ENCODE results near the gene TUNAR.

The TUNAR gene

DNA sequence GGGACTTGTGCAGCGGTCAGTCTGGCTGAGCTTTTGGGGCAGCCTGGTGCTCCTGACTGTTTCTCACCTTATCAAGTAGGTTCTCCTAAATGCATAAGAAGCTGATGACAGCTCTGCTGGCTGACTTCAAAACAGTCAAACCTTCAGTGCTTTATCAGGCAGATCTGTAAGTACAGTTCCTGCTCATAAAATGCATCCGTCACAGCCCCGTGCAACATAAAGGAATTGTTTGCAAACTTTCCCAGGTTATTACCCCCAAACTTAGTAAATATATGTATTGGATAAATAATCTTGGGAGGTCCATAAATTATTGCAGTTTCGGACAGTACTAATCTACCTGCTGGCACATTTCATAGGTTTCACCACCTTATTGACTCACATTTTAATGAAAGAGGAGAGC is 10.7 kb downstream of the TUNAR start:
- Mint-ChIP-seq H3K27me3 (peaks cover 25% of the 10 kb centered on the region), H3K36me3 (ENCODE audit: low read depth) (no peaks in the 10 kb centered on the region), H3K4me3 (no peak overlapping the region), H3K9me3 (no peaks in the 10 kb centered on the region), H3K4me1 (ENCODE audit: low read depth) (no peaks in the 10 kb centered on the region), H3K27ac (no peak overlapping the region)
- DNase-seq = no peak

GRCh38 chr14:95889236-95889979 is 12.8 kb downstream of the TUNAR start:
- no peaks in the 10 kb centered on the region for H3K4me1 Mint-ChIP-seq (ENCODE audit: low read depth)
- no peaks in the 10 kb centered on the region for H3K9me3 Mint-ChIP-seq
- H3K36me3 Mint-ChIP-seq (ENCODE audit: low read depth) = no peaks in the 10 kb centered on the region
- peaks cover 14% of the 10 kb centered on the region for H3K27me3 Mint-ChIP-seq
- no peak overlapping the region for H3K4me3 Mint-ChIP-seq
- no peak overlapping the region for H3K27ac Mint-ChIP-seq
- DNase-seq = no peak

GRCh38 chr14:95891742-95892141 is 15.1 kb downstream of the TUNAR start:
- no peaks in the 10 kb centered on the region for H3K36me3 Mint-ChIP-seq (ENCODE audit: low read depth)
- H3K27ac Mint-ChIP-seq = no peak overlapping the region
- no peak for DNase-seq
- H3K4me1 Mint-ChIP-seq (ENCODE audit: low read depth) = no peaks in the 10 kb centered on the region
- no peaks in the 10 kb centered on the region for H3K9me3 Mint-ChIP-seq
- no peak overlapping the region for H3K4me3 Mint-ChIP-seq
- H3K27me3 Mint-ChIP-seq = peaks cover 17% of the 10 kb centered on the region

- DNase-seq = no peak
- Mint-ChIP-seq H3K27me3 (peaks cover 17% of the 10 kb centered on the region), H3K36me3 (ENCODE audit: low read depth) (no peaks in the 10 kb centered on the region), H3K4me3 (no peak overlapping the region), H3K9me3 (no peaks in the 10 kb centered on the region), H3K4me1 (ENCODE audit: low read depth) (no peaks in the 10 kb centered on the region), H3K27ac (no peak overlapping the region)
Measured at GRCh38 chr14:95892142-95892541, 15.5 kb downstream of the TUNAR start.

GRCh38 chr14:95895720-95896119 is 19.1 kb downstream of the TUNAR start:
- Mint-ChIP-seq H3K27ac (no peak overlapping the region), H3K4me3 (no peak overlapping the region), H3K9me3 (no peaks in the 10 kb centered on the region), H3K27me3 (peaks cover 25% of the 10 kb centered on the region), H3K4me1 (ENCODE audit: low read depth) (no peaks in the 10 kb centered on the region), H3K36me3 (ENCODE audit: low read depth) (no peaks in the 10 kb centered on the region)
- peak; percentile 34 for DNase-seq

DNA sequence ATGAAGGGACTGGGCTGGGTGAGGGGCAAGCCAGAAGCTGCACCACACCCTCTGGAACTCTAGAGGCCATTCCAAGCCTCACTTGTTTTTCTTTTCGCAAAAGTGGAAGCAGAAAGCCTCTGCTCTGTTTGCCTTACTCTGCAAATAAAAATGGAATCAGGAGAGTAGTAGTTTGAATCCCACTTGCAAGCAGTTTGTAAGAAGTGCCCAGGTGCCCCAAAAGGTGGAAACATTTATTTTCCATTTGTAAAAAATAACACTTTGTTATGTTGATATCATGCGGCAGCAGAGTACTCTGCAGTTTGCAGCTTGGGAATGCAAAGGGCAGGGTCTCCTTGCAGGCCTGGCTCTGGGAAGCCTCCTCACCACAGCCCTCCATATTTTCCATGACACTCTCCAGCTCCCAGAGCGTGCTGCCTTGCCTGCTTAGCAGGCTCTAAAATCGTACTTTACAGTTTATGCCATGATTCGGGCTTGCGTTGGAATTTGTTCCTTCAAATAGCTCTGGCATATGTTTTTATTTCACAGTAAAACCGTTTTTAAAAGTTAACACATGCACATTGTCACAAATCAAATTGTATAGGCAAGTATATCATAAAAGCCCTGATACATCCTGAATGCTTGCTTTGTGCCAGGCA is 20.0 kb downstream of the TUNAR start:
- Mint-ChIP-seq H3K36me3 (ENCODE audit: low read depth) (no peaks in the 10 kb centered on the region), H3K4me1 (ENCODE audit: low read depth) (no peaks in the 10 kb centered on the region), H3K27me3 (peaks cover 32% of the 10 kb centered on the region), H3K9me3 (no peaks in the 10 kb centered on the region), H3K27ac (no peak overlapping the region), H3K4me3 (no peak overlapping the region)
- no peak for DNase-seq

GRCh38 chr14:95897280-95897679 is 20.6 kb downstream of the TUNAR start:
- Mint-ChIP-seq H3K27ac (no peak overlapping the region), H3K4me3 (no peak overlapping the region), H3K4me1 (ENCODE audit: low read depth) (no peaks in the 10 kb centered on the region), H3K27me3 (peaks cover 39% of the 10 kb centered on the region), H3K36me3 (ENCODE audit: low read depth) (no peaks in the 10 kb centered on the region), H3K9me3 (no peaks in the 10 kb centered on the region)
- no peak for DNase-seq

DNA sequence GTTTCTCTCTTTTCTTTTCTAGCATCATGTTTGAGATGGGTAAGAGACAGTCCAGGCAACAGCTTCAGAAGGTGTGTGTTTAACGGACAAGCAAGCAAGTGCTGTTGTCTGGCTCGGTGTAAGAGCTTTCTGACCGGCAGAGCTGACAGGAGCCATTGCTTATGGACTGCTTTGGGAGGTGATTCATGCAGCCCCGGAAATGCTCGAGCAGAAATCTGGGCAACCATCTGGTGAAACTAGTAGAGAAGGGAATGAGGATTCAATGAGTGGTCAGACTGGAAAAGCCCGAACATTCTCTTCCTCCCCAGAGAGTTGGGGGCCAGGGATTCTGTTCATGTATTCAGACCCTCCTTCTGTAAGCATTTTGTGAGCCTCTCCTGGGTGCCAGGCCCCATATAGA is 24.4 kb downstream of the TUNAR start:
- H3K36me3 Mint-ChIP-seq (ENCODE audit: low read depth) = no peaks in the 10 kb centered on the region
- no peaks in the 10 kb centered on the region for H3K9me3 Mint-ChIP-seq
- no peak for DNase-seq
- H3K27ac Mint-ChIP-seq = no peak overlapping the region
- no peak overlapping the region for H3K4me3 Mint-ChIP-seq
- no peaks in the 10 kb centered on the region for H3K4me1 Mint-ChIP-seq (ENCODE audit: low read depth)
- H3K27me3 Mint-ChIP-seq = peaks cover 34% of the 10 kb centered on the region

DNA sequence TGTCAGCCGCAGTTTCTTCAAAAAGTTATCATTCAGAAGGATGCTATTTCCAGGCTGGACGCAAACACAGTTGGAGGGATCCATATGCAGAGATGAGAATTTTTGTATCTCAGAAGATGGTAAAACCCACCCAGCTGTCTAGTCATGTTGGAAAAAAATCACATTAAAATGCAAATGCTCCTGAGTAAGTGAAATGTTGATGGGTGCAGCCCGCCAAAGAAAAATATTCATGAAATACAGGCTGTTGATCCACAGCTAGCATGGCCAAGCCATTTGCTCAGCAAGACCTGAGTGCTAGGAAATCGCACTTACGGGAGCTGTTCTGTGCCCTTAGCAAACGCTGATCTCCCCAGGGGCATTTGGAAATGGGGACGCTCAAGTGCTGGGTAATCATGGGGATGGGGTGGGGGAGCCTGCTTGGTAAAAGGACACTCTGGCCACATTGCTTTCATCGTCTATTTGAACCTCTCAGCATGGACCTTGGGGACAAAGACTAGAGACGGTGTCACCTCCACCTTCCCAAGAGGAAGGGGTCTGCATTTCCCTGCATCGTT is 25.7 kb downstream of the TUNAR start:
- no peak for DNase-seq
- no peaks in the 10 kb centered on the region for H3K36me3 Mint-ChIP-seq (ENCODE audit: low read depth)

DNA sequence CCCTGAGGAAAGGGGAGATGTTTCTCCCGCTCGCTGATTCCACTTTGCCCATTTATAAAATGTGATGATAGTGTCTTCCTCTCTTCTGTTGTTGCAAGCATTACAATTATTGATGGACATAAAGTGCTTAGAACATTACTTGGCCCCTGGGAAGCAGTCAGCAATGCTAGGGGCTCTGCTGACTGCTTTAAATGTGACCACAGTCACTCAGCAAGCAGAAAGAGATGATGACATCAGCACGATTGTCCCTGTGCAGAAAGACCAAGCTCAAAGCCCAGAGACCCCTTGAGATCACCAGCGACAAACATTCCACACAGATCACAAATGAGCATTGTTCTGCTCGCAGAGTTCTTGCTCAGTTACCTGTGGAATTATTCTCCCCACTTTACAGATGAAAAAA is 26.5 kb downstream of the TUNAR start:
- Mint-ChIP-seq H3K27ac (no peak overlapping the region), H3K9me3 (no peaks in the 10 kb centered on the region), H3K4me1 (ENCODE audit: low read depth) (no peaks in the 10 kb centered on the region), H3K27me3 (peaks cover 33% of the 10 kb centered on the region), H3K4me3 (no peak overlapping the region), H3K36me3 (ENCODE audit: low read depth) (no peaks in the 10 kb centered on the region)
- DNase-seq = no peak

More for the DNA sequence above, 25.7 kb downstream of the TUNAR start:
- H3K9me3 Mint-ChIP-seq = no peaks in the 10 kb centered on the region
- no peak overlapping the region for H3K27ac Mint-ChIP-seq
- peaks cover 33% of the 10 kb centered on the region for H3K27me3 Mint-ChIP-seq
- no peaks in the 10 kb centered on the region for H3K4me1 Mint-ChIP-seq (ENCODE audit: low read depth)
- no peak overlapping the region for H3K4me3 Mint-ChIP-seq

DNA sequence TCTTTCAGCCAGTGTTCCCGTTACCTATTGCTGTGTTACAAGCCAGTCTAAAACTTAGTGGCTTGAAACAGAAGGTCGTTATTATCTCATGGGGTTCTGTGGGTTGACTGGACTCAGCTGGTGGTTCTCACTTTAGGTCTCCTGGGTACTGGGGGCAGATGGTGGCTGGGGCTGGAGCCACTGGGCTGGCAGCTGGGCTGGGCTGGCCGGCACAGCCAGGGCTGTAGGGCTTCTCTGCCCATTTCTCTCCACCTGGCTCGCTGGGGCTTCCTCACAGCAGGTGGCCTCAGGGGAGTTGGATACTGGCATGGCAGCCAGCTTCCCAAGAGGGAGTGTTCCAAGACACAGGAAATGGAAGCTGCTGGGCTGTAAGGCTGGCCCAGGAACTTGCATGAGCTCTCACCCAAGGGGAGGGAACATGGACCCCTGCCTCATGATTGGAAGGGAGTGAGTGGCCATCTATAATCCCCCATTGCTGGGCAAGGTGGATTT is 27.0 kb downstream of the TUNAR start:
- Mint-ChIP-seq H3K4me3 (no peak overlapping the region), H3K9me3 (no peaks in the 10 kb centered on the region), H3K27me3 (peaks cover 33% of the 10 kb centered on the region), H3K4me1 (ENCODE audit: low read depth) (no peaks in the 10 kb centered on the region), H3K36me3 (ENCODE audit: low read depth) (no peaks in the 10 kb centered on the region), H3K27ac (no peak overlapping the region)
- DNase-seq = no peak

DNA sequence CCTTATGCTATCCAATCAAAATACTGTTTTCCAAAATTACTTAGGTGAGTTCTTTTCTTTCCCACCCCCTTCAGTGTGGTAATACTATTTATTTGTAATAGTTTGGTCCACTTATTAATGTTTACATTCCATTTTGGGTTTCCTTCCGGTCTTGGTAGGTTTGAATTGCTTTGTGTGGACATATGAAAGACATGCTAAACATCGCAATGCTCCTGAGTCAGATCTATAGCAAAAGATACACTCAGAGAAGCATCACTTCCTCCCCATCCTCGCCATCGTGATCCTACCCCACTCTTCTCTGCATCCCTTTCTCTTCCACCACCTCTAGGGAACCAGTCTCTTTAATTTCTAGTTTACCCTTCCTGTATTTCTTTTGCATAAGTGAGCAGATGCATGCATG is 30.0 kb downstream of the TUNAR start:
- H3K9me3 Mint-ChIP-seq = no peaks in the 10 kb centered on the region
- H3K36me3 Mint-ChIP-seq (ENCODE audit: low read depth) = no peaks in the 10 kb centered on the region
- H3K4me3 Mint-ChIP-seq = no peak overlapping the region
- H3K27me3 Mint-ChIP-seq = peaks cover 26% of the 10 kb centered on the region
- H3K4me1 Mint-ChIP-seq (ENCODE audit: low read depth) = no peaks in the 10 kb centered on the region
- H3K27ac Mint-ChIP-seq = no peak overlapping the region
- DNase-seq = no peak

GRCh38 chr14:95910628-95911027 is 34.0 kb downstream of the TUNAR start:
- H3K27me3 Mint-ChIP-seq = peaks cover 21% of the 10 kb centered on the region
- H3K27ac Mint-ChIP-seq = no peak overlapping the region
- no peaks in the 10 kb centered on the region for H3K4me1 Mint-ChIP-seq (ENCODE audit: low read depth)
- H3K9me3 Mint-ChIP-seq = no peaks in the 10 kb centered on the region
- no peaks in the 10 kb centered on the region for H3K36me3 Mint-ChIP-seq (ENCODE audit: low read depth)
- no peak overlapping the region for H3K4me3 Mint-ChIP-seq
- DNase-seq = no peak

GRCh38 chr14:95911456-95911855 is 34.8 kb downstream of the TUNAR start:
- H3K9me3 Mint-ChIP-seq = no peaks in the 10 kb centered on the region
- no peak for DNase-seq
- no peaks in the 10 kb centered on the region for H3K4me1 Mint-ChIP-seq (ENCODE audit: low read depth)
- peaks cover 21% of the 10 kb centered on the region for H3K27me3 Mint-ChIP-seq
- H3K36me3 Mint-ChIP-seq (ENCODE audit: low read depth) = no peaks in the 10 kb centered on the region
- H3K27ac Mint-ChIP-seq = no peak overlapping the region
- H3K4me3 Mint-ChIP-seq = no peak overlapping the region

- Mint-ChIP-seq H3K27me3 (peaks cover 14% of the 10 kb centered on the region), H3K4me1 (ENCODE audit: low read depth) (no peaks in the 10 kb centered on the region), H3K4me3 (no peak overlapping the region), H3K36me3 (ENCODE audit: low read depth) (no peaks in the 10 kb centered on the region), H3K9me3 (no peaks in the 10 kb centered on the region), H3K27ac (no peak overlapping the region)
- DNase-seq = no peak
Measured at GRCh38 chr14:95915330-95915729, 38.7 kb downstream of the TUNAR start.

Data from activated T-cell treated with anti-CD3 and anti-CD28 coated beads, Interleukin-2, amount 50 U/mL, for 24 hours (primary cell).